Colonic mucosa (tissue), 4 donors: Measurements from ENCODE around the gene CALD1. TPM values are rescaled to one million over a fixed set of nuclear protein-coding genes. Genes with fewer than 3 reads are reported as not detected.

ENCODE experiments used
- DNase-seq: peaks from one replicate; pipeline ENCODE4 v3.0.0-alpha.2; 2020
- H3K27ac ChIP-seq: fragments of 200-600 bp; one replicate; pipeline ENCODE4 v1.8.0; 2021
- H3K27me3 ChIP-seq: fragments of 200-600 bp; one replicate; pipeline ENCODE4 v1.8.0; 2021
- H3K36me3 ChIP-seq: fragments of 200-600 bp; one replicate; pipeline ENCODE4 v1.8.0; 2021
- H3K4me1 ChIP-seq: fragments of 200-600 bp; one replicate; pipeline ENCODE4 v1.8.0; 2021; ENCODE audit warnings: mild to moderate bottlenecking
- H3K4me3 ChIP-seq: fragments of 200-600 bp; one replicate; pipeline ENCODE4 v1.8.0; 2021
- H3K9ac ChIP-seq, 2 donors: one replicate each; pipeline ENCODE4 v1.7.0; 2013; ENCODE audit warnings: control low read depth in 2 of 2, low read depth in 2 of 2, low read length in 2 of 2
- H3K9me3 ChIP-seq: fragments of 200-600 bp; one replicate; pipeline ENCODE4 v1.8.0; 2021
- intact Hi-C: fragments of 100-400 bp; cut with DNase I; formaldehyde crosslinking; loops from one replicate; pipeline ENCODE4 v1.14.1; 2022
- total RNA-seq, 2 donors: library from RNA; stranded (reverse); fragmentation: NEBNext Ultra II Directional in 1 of 2; extraction: Animal tissue kit (Norgen Biotek cat#: 25700) in 1 of 2; gene quantifications; one replicate each; pipeline ENCODE4 v1.2.1, GENCODE V29; 2021
- TF ChIP-seq, protein P1 (sequence below): fragments of 200-600 bp; IDR thresholded peaks from one replicate; pipeline ENCODE4 v1.8.0; 2022; ENCODE audit warnings: antibody characterized with exemption, mild to moderate bottlenecking
- donor health status: healthy.
- donor health status: DM: no; HTN: no; CAD: no.
- donor health status: DM: no; HTN: no; CAD: no.

The CALD1 gene
- total RNA-seq, 2 donors from 2014 or later: 27.4 to 193 TPM

DNA sequence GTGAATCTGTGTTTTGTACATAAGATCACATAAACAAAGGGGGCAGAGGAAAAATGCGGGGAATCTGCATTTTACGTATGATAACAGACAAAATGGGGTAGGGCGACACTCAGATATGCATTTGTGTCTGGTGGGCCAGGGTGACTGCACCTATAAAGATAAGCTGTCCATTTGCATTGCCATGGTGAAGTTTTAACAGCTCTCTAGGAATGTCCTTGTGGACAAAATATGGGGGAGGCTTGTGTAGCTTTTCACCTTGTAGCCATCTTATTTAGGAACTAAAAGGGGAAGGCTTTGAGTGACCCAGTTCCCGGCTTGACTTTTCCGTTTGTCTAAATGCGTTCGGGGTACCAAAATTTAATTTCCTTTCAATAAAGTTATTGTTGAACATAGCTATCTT is 114.5 kb downstream of the CALD1 start:
- Histone ChIP-seq H3K9ac (no peak overlapping the region), H3K36me3 (no peaks in the 10 kb centered on the region), H3K27ac (no peak overlapping the region), H3K9me3 (no peaks in the 10 kb centered on the region), H3K27me3 (no peaks in the 10 kb centered on the region), H3K4me3 (no peak overlapping the region), H3K4me1 (no peaks in the 10 kb centered on the region)
- DNase-seq: no peak
- TF ChIP-seq, protein P1, sequence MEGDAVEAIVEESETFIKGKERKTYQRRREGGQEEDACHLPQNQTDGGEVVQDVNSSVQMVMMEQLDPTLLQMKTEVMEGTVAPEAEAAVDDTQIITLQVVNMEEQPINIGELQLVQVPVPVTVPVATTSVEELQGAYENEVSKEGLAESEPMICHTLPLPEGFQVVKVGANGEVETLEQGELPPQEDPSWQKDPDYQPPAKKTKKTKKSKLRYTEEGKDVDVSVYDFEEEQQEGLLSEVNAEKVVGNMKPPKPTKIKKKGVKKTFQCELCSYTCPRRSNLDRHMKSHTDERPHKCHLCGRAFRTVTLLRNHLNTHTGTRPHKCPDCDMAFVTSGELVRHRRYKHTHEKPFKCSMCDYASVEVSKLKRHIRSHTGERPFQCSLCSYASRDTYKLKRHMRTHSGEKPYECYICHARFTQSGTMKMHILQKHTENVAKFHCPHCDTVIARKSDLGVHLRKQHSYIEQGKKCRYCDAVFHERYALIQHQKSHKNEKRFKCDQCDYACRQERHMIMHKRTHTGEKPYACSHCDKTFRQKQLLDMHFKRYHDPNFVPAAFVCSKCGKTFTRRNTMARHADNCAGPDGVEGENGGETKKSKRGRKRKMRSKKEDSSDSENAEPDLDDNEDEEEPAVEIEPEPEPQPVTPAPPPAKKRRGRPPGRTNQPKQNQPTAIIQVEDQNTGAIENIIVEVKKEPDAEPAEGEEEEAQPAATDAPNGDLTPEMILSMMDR: no peak
- intact Hi-C loops: no loop called here

DNA sequence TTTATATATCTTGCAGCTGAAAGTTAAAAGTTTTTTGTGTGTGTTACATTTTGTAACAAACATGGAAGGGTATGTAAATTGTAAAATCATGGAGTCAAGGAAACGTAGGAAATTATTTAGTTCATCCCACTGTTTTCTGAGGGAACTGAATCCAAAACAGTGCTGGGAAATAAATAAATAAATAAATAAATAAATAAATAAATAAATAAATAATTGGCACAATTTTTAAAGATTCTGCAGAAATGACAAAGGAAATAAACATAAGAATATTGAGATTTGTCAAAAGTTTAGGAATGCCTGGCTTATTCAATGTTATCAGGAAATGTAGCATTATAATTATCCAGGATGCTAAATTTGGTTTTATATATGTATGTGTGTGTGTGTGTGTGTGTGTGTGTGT is 115.5 kb downstream of the CALD1 start:
- no peak overlapping the region for H3K9ac ChIP-seq
- TF ChIP-seq, protein P1: no peak
- no peaks in the 10 kb centered on the region for H3K9me3 ChIP-seq
- H3K4me1 ChIP-seq: no peaks in the 10 kb centered on the region
- no peaks in the 10 kb centered on the region for H3K36me3 ChIP-seq
- no peak for DNase-seq
- H3K27me3 ChIP-seq: no peaks in the 10 kb centered on the region
- no peak overlapping the region for H3K4me3 ChIP-seq
- no peak overlapping the region for H3K27ac ChIP-seq
- intact Hi-C loops: no loop called here

DNA sequence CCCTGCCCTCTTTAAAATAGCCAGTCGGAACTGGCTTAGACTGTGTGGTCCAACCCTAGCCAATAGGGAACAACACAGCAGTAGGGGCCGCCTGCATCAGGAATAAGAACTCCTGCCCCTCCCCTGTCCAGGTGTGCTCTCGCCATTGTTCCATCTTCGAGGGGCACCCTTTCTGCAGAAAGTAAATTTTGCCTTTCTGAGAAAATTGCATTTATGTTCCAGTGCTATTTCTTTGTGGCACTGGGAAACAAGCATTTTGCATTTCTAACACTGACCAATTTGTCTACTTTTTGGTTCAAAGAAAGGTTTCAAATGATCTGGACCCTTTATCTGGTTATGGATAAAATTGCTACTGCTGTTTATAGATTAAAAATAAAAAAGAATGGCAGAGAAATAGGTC is 116.6 kb downstream of the CALD1 start:
- no peak overlapping the region for H3K27ac ChIP-seq
- no peak for DNase-seq
- H3K9me3 ChIP-seq: no peaks in the 10 kb centered on the region
- H3K4me1 ChIP-seq: no peaks in the 10 kb centered on the region
- H3K27me3 ChIP-seq: no peaks in the 10 kb centered on the region
- no peak overlapping the region for H3K4me3 ChIP-seq
- no peak overlapping the region for H3K9ac ChIP-seq
- TF ChIP-seq, protein P1: no peak
- intact Hi-C loops: no loop called here
- no peaks in the 10 kb centered on the region for H3K36me3 ChIP-seq

DNA sequence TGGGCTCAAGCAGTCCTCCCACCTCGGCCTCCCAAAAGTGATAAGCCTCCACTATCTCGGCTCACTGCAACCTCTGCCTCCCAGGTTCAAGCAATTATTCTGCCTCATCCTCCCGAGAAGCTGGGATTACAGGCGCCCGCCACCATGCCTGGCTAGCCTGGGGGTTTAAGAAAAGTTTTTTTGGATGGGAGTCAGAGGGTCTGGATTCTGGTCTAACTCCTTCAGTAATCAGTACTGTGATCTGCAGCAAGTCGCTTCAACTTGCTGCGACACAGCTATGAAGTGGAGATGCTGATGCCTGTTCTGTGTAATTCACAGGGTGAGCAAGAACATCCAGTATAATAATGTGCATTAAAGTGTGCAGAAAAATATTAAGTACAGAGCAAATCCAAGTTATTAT is 118.5 kb downstream of the CALD1 start:
- Histone ChIP-seq H3K36me3 (no peaks in the 10 kb centered on the region), H3K4me1 (no peaks in the 10 kb centered on the region)

DNA sequence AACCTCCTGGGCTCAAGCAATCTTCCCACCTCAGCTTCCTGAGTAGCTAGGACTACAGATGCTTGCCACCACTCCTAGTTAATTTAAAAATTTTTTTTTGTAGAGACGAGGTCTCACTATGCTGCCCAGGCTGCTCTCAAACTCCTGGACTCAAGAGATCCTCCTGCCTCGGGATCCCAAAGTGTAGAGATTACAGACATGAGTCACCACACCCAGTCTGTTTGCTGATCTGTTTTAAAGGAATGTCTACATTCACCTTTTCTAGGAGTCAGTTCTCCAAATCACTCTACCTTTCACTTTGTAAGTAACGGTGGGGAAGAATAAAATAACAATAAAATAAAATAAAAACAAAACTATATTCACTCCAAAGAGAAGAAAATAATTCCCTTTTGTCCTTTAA is 120.3 kb downstream of the CALD1 start:
- Histone ChIP-seq H3K9me3 (no peaks in the 10 kb centered on the region), H3K9ac (no peak overlapping the region), H3K27ac (no peak overlapping the region), H3K4me1 (no peaks in the 10 kb centered on the region), H3K4me3 (no peak overlapping the region), H3K36me3 (no peaks in the 10 kb centered on the region), H3K27me3 (no peaks in the 10 kb centered on the region)
- no peak for DNase-seq
- intact Hi-C loops: no loop called here
- TF ChIP-seq, protein P1: no peak

More for the DNA sequence above, 118.5 kb downstream of the CALD1 start:
- intact Hi-C loops: no loop called here
- Histone ChIP-seq H3K27ac (no peak overlapping the region), H3K9ac (no peak overlapping the region), H3K4me3 (no peak overlapping the region), H3K27me3 (no peaks in the 10 kb centered on the region), H3K9me3 (no peaks in the 10 kb centered on the region)
- TF ChIP-seq, protein P1: no peak
- no peak for DNase-seq
